ENCODE data around the gene PRPS1. TPM values are rescaled to one million over a fixed set of nuclear protein-coding genes. Genes with fewer than 3 reads are reported as not detected.
"Not testable (repeated sequence)": the region's sequence is repeated elsewhere in the genome, so short reads cannot be mapped to it uniquely, and the experiment has no call there.

PRPS1 gene
- total and polyA plus RNA-seq, 7 experiments from 2014 or later, result 54.7 to 71.8 (median 60.1) TPM

GRCh38 chrX:107609061-107609460, 19.2 kb upstream of the PRPS1 start:
- H3K9me3 ChIP-seq (ENCODE audit: control insufficient read depth in 2 of 3, low read length in 3 of 3); H3K36me3 ChIP-seq (ENCODE audit: control insufficient read depth in 2 of 3, insufficient read depth in 3 of 3, low read length in 3 of 3); intact Hi-C loops (cut with micrococcal nuclease); H3K4me3 ChIP-seq (ENCODE audit: low read length); H3K27ac ChIP-seq (ENCODE audit: low read depth, low read length); CTCF ChIA-PET; DNase-seq; H3K36me3 Mint-ChIP-seq; H3K9me3 Mint-ChIP-seq; ATAC-seq; POLR2A ChIA-PET; H3K27me3 ChIP-seq (ENCODE audit: control insufficient read depth in 2 of 2, insufficient read depth in 2 of 2, low read length in 2 of 2); H3K27ac Mint-ChIP-seq; H3K4me1 Mint-ChIP-seq; H3K27me3 Mint-ChIP-seq; H3K4me1 ChIP-seq (ENCODE audit: control insufficient read depth in 2 of 2, insufficient read depth in 2 of 2, low read length in 2 of 2); H3K4me3 Mint-ChIP-seq: not testable (repeated sequence)

- H3K27me3 ChIP-seq (ENCODE audit: control insufficient read depth in 2 of 2, insufficient read depth in 2 of 2, low read length in 2 of 2), result no peaks in the 10 kb centered on the region
- H3K4me1 ChIP-seq (ENCODE audit: control insufficient read depth in 2 of 2, insufficient read depth in 2 of 2, low read length in 2 of 2), result no peaks in the 10 kb centered on the region
- Mint-ChIP-seq H3K4me1 (no peaks in the 10 kb centered on the region), H3K36me3 (no peaks in the 10 kb centered on the region), H3K4me3 (no peak overlapping the region), H3K27ac (no peak overlapping the region), H3K9me3 (peaks cover 0 to 4% (median 0%) of the 10 kb centered on the region in 11 donors), H3K27me3 (no peaks in the 10 kb centered on the region)
- intact Hi-C loops (cut with micrococcal nuclease), result no loop called here
- H3K27ac ChIP-seq (ENCODE audit: low read depth, low read length), result no peak overlapping the region
- no peak overlapping the region for H3K4me3 ChIP-seq (ENCODE audit: low read length)
- ATAC-seq (no peak), DNase-seq (no peak)
- ChIA-PET POLR2A (no interaction called here), CTCF (no interaction called here)
- no peaks in the 10 kb centered on the region for H3K9me3 ChIP-seq (ENCODE audit: control insufficient read depth in 2 of 3, low read length in 3 of 3)
- no peaks in the 10 kb centered on the region for H3K36me3 ChIP-seq (ENCODE audit: control insufficient read depth in 2 of 3, insufficient read depth in 3 of 3, low read length in 3 of 3)
Observed at GRCh38 chrX:107610667-107611066, 17.6 kb upstream of the PRPS1 start.

GRCh38 chrX:107619885-107620322, 8.4 kb upstream of the PRPS1 start:
- ChIA-PET CTCF (no interaction called here), POLR2A (interaction anchor here (0.6 kb wide), 1 partner anchor 15 kb away, joined by 6 read pairs; no protein-coding TSS in a partner anchor)
- Mint-ChIP-seq H3K27me3 (peaks cover 0 to 2% (median 0%) of the 10 kb centered on the region in 5 donors), H3K9me3 (peaks cover 0 to 3% (median 0%) of the 10 kb centered on the region in 11 donors), H3K4me3 (no peak overlapping the region), H3K36me3 (no peaks in the 10 kb centered on the region), H3K4me1 (no peaks in the 10 kb centered on the region), H3K27ac (no peak overlapping the region)
- Histone ChIP-seq H3K4me1 (ENCODE audit: control insufficient read depth in 2 of 2, insufficient read depth in 2 of 2, low read length in 2 of 2) (no peaks in the 10 kb centered on the region), H3K27me3 (ENCODE audit: control insufficient read depth in 2 of 2, insufficient read depth in 2 of 2, low read length in 2 of 2) (no peaks in the 10 kb centered on the region), H3K4me3 (ENCODE audit: low read length) (no peak overlapping the region), H3K9me3 (ENCODE audit: control insufficient read depth in 2 of 3, low read length in 3 of 3) (no peaks in the 10 kb centered on the region), H3K27ac (ENCODE audit: low read depth, low read length) (no peak overlapping the region), H3K36me3 (ENCODE audit: control insufficient read depth in 2 of 3, insufficient read depth in 3 of 3, low read length in 3 of 3) (no peaks in the 10 kb centered on the region)
- DNase-seq, result no peak
- intact Hi-C loops (cut with micrococcal nuclease), result no loop called here
- ATAC-seq, result no peak

- H3K27me3 Mint-ChIP-seq, result peaks cover 0 to 2% (median 0%) of the 10 kb centered on the region in 5 donors
- peaks cover 0 to 17% (median 11%) of the 10 kb centered on the region in 7 donors for H3K4me1 Mint-ChIP-seq
- peaks cover under 1 to 2% of the 10 kb centered on the region in 2 donors for H3K4me1 ChIP-seq (ENCODE audit: control insufficient read depth in 2 of 2, insufficient read depth in 2 of 2, low read length in 2 of 2)
- ChIA-PET CTCF (no interaction called here), POLR2A (no interaction called here)
- H3K36me3 ChIP-seq (ENCODE audit: control insufficient read depth in 2 of 3, insufficient read depth in 3 of 3, low read length in 3 of 3), result no peaks in the 10 kb centered on the region
- no peak overlapping the region for H3K27ac Mint-ChIP-seq
- ATAC-seq (no peak), DNase-seq (no peak)
- H3K9me3 ChIP-seq (ENCODE audit: control insufficient read depth in 2 of 3, low read length in 3 of 3), result no peaks in the 10 kb centered on the region
- H3K4me3 ChIP-seq (ENCODE audit: low read length), result no peak overlapping the region
- no peaks in the 10 kb centered on the region for H3K27me3 ChIP-seq (ENCODE audit: control insufficient read depth in 2 of 2, insufficient read depth in 2 of 2, low read length in 2 of 2)
- intact Hi-C loops (cut with micrococcal nuclease), result loop anchor here (5.0 kb wide), 5 partner anchors 392 to 1912 kb away; partner anchors contain the start of genes DNAAF6 (in 1 of the 2), MORC4 (in 1 of the 2), NUP62CL (in 1 of the 2) and NXT2 (in 1 of the 2)
- H3K9me3 Mint-ChIP-seq, result peaks cover 0 to 1% (median 0%) of the 10 kb centered on the region in 11 donors
- H3K4me3 Mint-ChIP-seq, result no peak overlapping the region
- no peak overlapping the region for H3K27ac ChIP-seq (ENCODE audit: low read depth, low read length)
- no peaks in the 10 kb centered on the region for H3K36me3 Mint-ChIP-seq
Observed at GRCh38 chrX:107624893-107625292, 3.4 kb upstream of the PRPS1 start.

- H3K27ac ChIP-seq (ENCODE audit: low read depth, low read length), result no peak overlapping the region
- DNase-seq (no peak), ATAC-seq (no peak)
- Mint-ChIP-seq H3K27ac (no peak overlapping the region), H3K4me1 (peaks cover 0 to 25% (median 19%) of the 10 kb centered on the region in 7 donors), H3K27me3 (peaks cover 0 to 2% (median 0%) of the 10 kb centered on the region in 5 donors), H3K9me3 (peaks cover 0 to 1% (median 0%) of the 10 kb centered on the region in 11 donors), H3K36me3 (no peaks in the 10 kb centered on the region), H3K4me3 (no peak overlapping the region)
- ChIA-PET POLR2A (interaction anchor here (0.7 kb wide), 1 partner anchor 151 kb away, joined by 3 read pairs; no protein-coding TSS in a partner anchor), CTCF (no interaction called here)
- no peak overlapping the region for H3K4me3 ChIP-seq (ENCODE audit: low read length)
- no peaks in the 10 kb centered on the region for H3K9me3 ChIP-seq (ENCODE audit: control insufficient read depth in 2 of 3, low read length in 3 of 3)
- peaks cover 6 to 8% of the 10 kb centered on the region in 2 donors for H3K4me1 ChIP-seq (ENCODE audit: control insufficient read depth in 2 of 2, insufficient read depth in 2 of 2, low read length in 2 of 2)
- intact Hi-C loops (cut with micrococcal nuclease), result loop anchor here (5.0 kb wide), 5 partner anchors 392 to 1912 kb away; partner anchors contain the start of genes DNAAF6 (in 1 of the 2), MORC4 (in 1 of the 2), NUP62CL (in 1 of the 2) and NXT2 (in 1 of the 2)
- H3K27me3 ChIP-seq (ENCODE audit: control insufficient read depth in 2 of 2, insufficient read depth in 2 of 2, low read length in 2 of 2), result no peaks in the 10 kb centered on the region
- no peaks in the 10 kb centered on the region for H3K36me3 ChIP-seq (ENCODE audit: control insufficient read depth in 2 of 3, insufficient read depth in 3 of 3, low read length in 3 of 3)
Observed at GRCh38 chrX:107625739-107626138, 2.6 kb upstream of the PRPS1 start.

GRCh38 chrX:107626481-107626880, 1.8 kb upstream of the PRPS1 start:
- Mint-ChIP-seq H3K4me3 (no peak overlapping the region), H3K4me1 (peaks cover 0 to 32% (median 22%) of the 10 kb centered on the region in 7 donors), H3K27me3 (peaks cover 0 to 2% (median 0%) of the 10 kb centered on the region in 5 donors), H3K27ac (peak overlapping the region in 1 of 9 donors; percentile 20), H3K9me3 (peaks cover 0 to 1% (median 0%) of the 10 kb centered on the region in 11 donors), H3K36me3 (no peaks in the 10 kb centered on the region)
- no peak for ATAC-seq
- intact Hi-C loops (cut with micrococcal nuclease), result loop anchor here (5.0 kb wide), 5 partner anchors 391 to 1911 kb away; partner anchors contain the start of genes DNAAF6 (in 1 of the 2), MORC4 (in 1 of the 2), NUP62CL (in 1 of the 2) and NXT2 (in 1 of the 2)
- Histone ChIP-seq H3K36me3 (ENCODE audit: control insufficient read depth in 2 of 3, insufficient read depth in 3 of 3, low read length in 3 of 3) (no peaks in the 10 kb centered on the region), H3K27ac (ENCODE audit: low read depth, low read length) (no peak overlapping the region), H3K27me3 (ENCODE audit: control insufficient read depth in 2 of 2, insufficient read depth in 2 of 2, low read length in 2 of 2) (no peaks in the 10 kb centered on the region), H3K4me1 (ENCODE audit: control insufficient read depth in 2 of 2, insufficient read depth in 2 of 2, low read length in 2 of 2) (peaks cover 6 to 8% of the 10 kb centered on the region in 2 donors), H3K9me3 (ENCODE audit: control insufficient read depth in 2 of 3, low read length in 3 of 3) (no peaks in the 10 kb centered on the region), H3K4me3 (ENCODE audit: low read length) (no peak overlapping the region)
- no peak for DNase-seq
- POLR2A ChIA-PET, result no interaction called here
- CTCF ChIA-PET, result no interaction called here

- Histone ChIP-seq H3K4me1 (ENCODE audit: control insufficient read depth in 2 of 2, insufficient read depth in 2 of 2, low read length in 2 of 2) (peaks cover 6 to 9% of the 10 kb centered on the region in 2 donors), H3K27me3 (ENCODE audit: control insufficient read depth in 2 of 2, insufficient read depth in 2 of 2, low read length in 2 of 2) (no peaks in the 10 kb centered on the region), H3K9me3 (ENCODE audit: control insufficient read depth in 2 of 3, low read length in 3 of 3) (no peaks in the 10 kb centered on the region), H3K36me3 (ENCODE audit: control insufficient read depth in 2 of 3, insufficient read depth in 3 of 3, low read length in 3 of 3) (no peaks in the 10 kb centered on the region), H3K4me3 (ENCODE audit: low read length) (no peak overlapping the region), H3K27ac (ENCODE audit: low read depth, low read length) (no peak overlapping the region)
- Mint-ChIP-seq H3K27ac (peak overlapping the region in 1 of 9 donors; percentile 20), H3K9me3 (peaks cover 0 to 1% (median 0%) of the 10 kb centered on the region in 11 donors), H3K4me1 (peaks cover 0 to 32% (median 23%) of the 10 kb centered on the region in 7 donors), H3K4me3 (no peak overlapping the region), H3K36me3 (no peaks in the 10 kb centered on the region), H3K27me3 (no peaks in the 10 kb centered on the region)
- intact Hi-C loops (cut with micrococcal nuclease), result loop anchor here (5.0 kb wide), 5 partner anchors 390 to 1910 kb away; partner anchors contain the start of genes DNAAF6 (in 1 of the 2), MORC4 (in 1 of the 2), NUP62CL (in 1 of the 2) and NXT2 (in 1 of the 2)
- ChIA-PET POLR2A (interaction anchor here (2.3 kb wide), 1 partner anchor 115 kb away, joined by 8 read pairs; no protein-coding TSS in a partner anchor), CTCF (no interaction called here)
- ATAC-seq (no peak), DNase-seq (no peak)
Observed at GRCh38 chrX:107626916-107627315, 1.4 kb upstream of the PRPS1 start.
